ENCODE measurements around the gene A2M.

A2M gene

GRCh38 chr12:9098463-9099026, 17.2 kb downstream of the A2M start:
- no peak overlapping the region for H3K4me3 ChIP-seq

GRCh38 chr12:9098115-9098452, 17.6 kb downstream of the A2M start:
- Histone ChIP-seq H3K27ac (no peak overlapping the region), H3K4me3 (no peak overlapping the region)
- DNase-seq (ENCODE audit: low spot score): no peak
- no peak for TF ChIP-seq CTCF (IDR thresholded peaks at IDR 0.05)

More at GRCh38 chr12:9098463-9099026, 17.2 kb downstream of the A2M start:
- no peak overlapping the region for H3K27ac ChIP-seq
- DNase-seq (ENCODE audit: low spot score): no peak
- no peak for TF ChIP-seq CTCF (IDR thresholded peaks at IDR 0.05)

GRCh38 chr12:9096563-9097176, 19.0 kb downstream of the A2M start:
- no peak overlapping the region for H3K4me3 ChIP-seq
- no peak for DNase-seq (ENCODE audit: low spot score)
- TF ChIP-seq CTCF (IDR thresholded peaks at IDR 0.05): no peak
- H3K27ac ChIP-seq: no peak overlapping the region

- no peak overlapping the region for H3K4me3 ChIP-seq
- H3K27ac ChIP-seq: no peak overlapping the region
- no peak for TF ChIP-seq CTCF (IDR thresholded peaks at IDR 0.05)
- DNase-seq (ENCODE audit: low spot score): no peak
These were observed 20.4 kb downstream of the A2M start for GRCh38 chr12:9095322-9095721.

GRCh38 chr12:9094512-9095206, 21.1 kb downstream of the A2M start:
- no peak overlapping the region for H3K4me3 ChIP-seq
- no peak for DNase-seq (ENCODE audit: low spot score)
- H3K27ac ChIP-seq: no peak overlapping the region
- TF ChIP-seq CTCF (IDR thresholded peaks at IDR 0.05): no peak

GRCh38 chr12:9091891-9092598, 23.7 kb downstream of the A2M start:
- DNase-seq (ENCODE audit: low spot score): no peak
- TF ChIP-seq CTCF (IDR thresholded peaks at IDR 0.05): no peak
- H3K27ac ChIP-seq: no peak overlapping the region
- no peak overlapping the region for H3K4me3 ChIP-seq
